Peyer's patch (tissue), 4 donors: ENCODE data around the gene USP8. TPM values are rescaled to one million over a fixed set of nuclear protein-coding genes. Genes with fewer than 3 reads are reported as not detected.
"Not testable (repeated sequence)": the region's sequence is repeated elsewhere in the genome, so short reads cannot be mapped to it uniquely, and the experiment has no call there.

ENCODE experiments used
- DNase-seq, 3 donors: peaks; one replicate each; pipeline ENCODE4 v3.0.0-alpha.2; 2017 to 2019
- H3K27ac ChIP-seq, 4 donors: fragments of 200-600 bp; sonication (generic); one replicate each; pipeline ENCODE4 v1.5.1; 2016 to 2019
- H3K27me3 ChIP-seq, 2 donors: fragments of 200-600 bp; sonication (generic); one replicate each; pipeline ENCODE4 v1.5.1; 2019
- H3K36me3 ChIP-seq, 3 donors: fragments of 200-600 bp; sonication (generic); one replicate each; pipeline ENCODE4 v1.5.1; 2016 to 2019
- H3K4me1 ChIP-seq, 4 donors: fragments of 200-600 bp; sonication (generic); one replicate each; pipeline ENCODE4 v1.5.1; 2016 to 2019
- H3K4me3 ChIP-seq, 4 donors: fragments of 200-600 bp; sonication (generic); 1 replicate in 3 of 4; 2 replicates in 1 of 4; pipeline ENCODE4 v1.5.1; 2016 to 2019; ENCODE audit warnings: mild to moderate bottlenecking in 1 of 4
- H3K9me3 ChIP-seq, 4 donors: fragments of 200-600 bp; sonication (generic); one replicate each; pipeline ENCODE4 v1.5.1; 2016 to 2019; ENCODE audit warnings: mild to moderate bottlenecking in 1 of 4
- CTCF ChIP-seq, 6 experiments: fragments of 450-650 bp in 4 of 6; fragments of 200-600 bp in 2 of 6; sonication (generic) in 1 of 6; IDR thresholded peaks; one replicate each; pipeline ENCODE4 v1.5.1; 2017 to 2019; ENCODE audit warnings: antibody characterized with exemption in 6 of 6, mild to moderate bottlenecking in 3 of 6, moderate library complexity in 1 of 6
- POLR2A ChIP-seq, 2 donors: fragments of 450-650 bp; IDR thresholded peaks; one replicate each; pipeline ENCODE4 v1.5.1; 2017; ENCODE audit warnings: antibody characterized with exemption in 2 of 2, mild to moderate bottlenecking in 2 of 2, moderate library complexity in 2 of 2
- total RNA-seq, 4 donors: library from RNA; depleted of rRNA; stranded (reverse); fragments of >200 nt; gene quantifications; one replicate each; pipeline ENCODE4 v1.1.0, GENCODE V29; 2016

USP8 gene
- total RNA-seq, 4 donors from 2014 or later, result 49.9 to 130 (median 57.1) TPM

- H3K9me3 ChIP-seq, result no peaks in the 10 kb centered on the region
- H3K4me1 ChIP-seq, result no peaks in the 10 kb centered on the region
- H3K27ac ChIP-seq, result no peak overlapping the region
- DNase-seq, result no peak
- no peak overlapping the region for H3K4me3 ChIP-seq
- H3K36me3 ChIP-seq, result peaks cover 0 to 51% (median 0%) of the 10 kb centered on the region in 3 donors
- no peaks in the 10 kb centered on the region for H3K27me3 ChIP-seq
- TF ChIP-seq POLR2A (IDR thresholded peaks at IDR 0.05) (no peak), CTCF (IDR thresholded peaks at IDR 0.05) (no peak)
These were observed 78.9 kb downstream of the USP8 start for GRCh38 chr15:50503144-50503543.

DNA sequence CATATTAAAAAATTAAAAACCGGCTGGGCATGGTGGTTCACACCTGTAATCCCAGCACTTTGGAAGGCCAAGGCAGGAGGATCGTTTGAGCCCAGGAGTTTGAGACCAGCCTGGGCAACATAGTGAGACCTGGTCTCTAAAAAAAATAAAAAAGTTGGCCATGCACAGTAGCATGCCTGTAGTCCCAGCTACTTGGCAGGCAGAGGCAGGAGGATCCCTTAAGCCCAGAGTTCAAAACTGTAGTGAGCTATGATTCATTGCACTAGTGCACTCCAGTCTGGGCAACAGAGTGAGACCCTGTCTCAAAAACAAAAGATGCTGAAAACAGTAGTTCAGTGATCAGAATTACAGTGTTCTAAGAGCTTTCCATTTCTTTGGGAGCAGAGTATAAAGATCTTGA is 81.5 kb downstream of the USP8 start:
- H3K9me3 ChIP-seq, DNase-seq, H3K4me1 ChIP-seq, H3K4me3 ChIP-seq, H3K27ac ChIP-seq, H3K27me3 ChIP-seq: not testable (repeated sequence)
- peaks cover 0 to 27% (median 0%) of the 10 kb centered on the region in 3 donors for H3K36me3 ChIP-seq

- H3K4me3 ChIP-seq, result no peak overlapping the region
- no peak for TF ChIP-seq POLR2A (IDR thresholded peaks at IDR 0.05)
- TF ChIP-seq CTCF (IDR thresholded peaks at IDR 0.05), result no peak
- H3K36me3 ChIP-seq, result peaks cover 0 to 23% (median 0%) of the 10 kb centered on the region in 3 donors
- H3K27ac ChIP-seq, result no peak overlapping the region
- no peaks in the 10 kb centered on the region for H3K9me3 ChIP-seq
- no peaks in the 10 kb centered on the region for H3K4me1 ChIP-seq
- DNase-seq, result no peak
- no peaks in the 10 kb centered on the region for H3K27me3 ChIP-seq
These were observed 81.9 kb downstream of the USP8 start for GRCh38 chr15:50506121-50506520.

DNA sequence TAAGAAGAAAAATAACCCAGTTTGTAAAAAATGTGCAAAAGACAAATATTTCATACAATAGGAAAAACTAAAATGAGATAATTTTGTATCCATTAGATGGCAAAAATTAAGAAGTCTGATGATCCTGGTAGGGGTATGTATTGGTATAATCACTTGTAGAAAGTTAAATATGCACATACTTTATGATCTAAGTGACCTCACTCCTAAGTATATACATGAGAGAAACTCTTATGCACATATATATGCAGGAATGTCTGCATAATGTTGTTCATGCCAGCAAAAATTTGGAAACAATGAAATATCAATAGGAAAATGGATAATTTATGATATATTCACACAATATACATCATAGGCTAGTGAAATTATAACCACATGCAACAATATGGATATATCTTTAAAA is 88.8 kb downstream of the USP8 start:
- Histone ChIP-seq H3K4me3 (no peak overlapping the region), H3K4me1 (no peaks in the 10 kb centered on the region), H3K36me3 (no peaks in the 10 kb centered on the region), H3K27ac (no peak overlapping the region), H3K27me3 (no peaks in the 10 kb centered on the region), H3K9me3 (no peaks in the 10 kb centered on the region)
- no peak for DNase-seq
- TF ChIP-seq POLR2A (IDR thresholded peaks at IDR 0.05) (no peak), CTCF (IDR thresholded peaks at IDR 0.05) (no peak)

GRCh38 chr15:50519740-50520425 is 95.7 kb downstream of the USP8 start:
- TF ChIP-seq POLR2A (IDR thresholded peaks at IDR 0.05) (no peak), CTCF (IDR thresholded peaks at IDR 0.05) (no peak)
- Histone ChIP-seq H3K27me3 (no peaks in the 10 kb centered on the region), H3K4me1 (no peaks in the 10 kb centered on the region), H3K9me3 (no peaks in the 10 kb centered on the region), H3K36me3 (no peaks in the 10 kb centered on the region), H3K4me3 (no peak overlapping the region), H3K27ac (no peak overlapping the region)
- no peak for DNase-seq

DNA sequence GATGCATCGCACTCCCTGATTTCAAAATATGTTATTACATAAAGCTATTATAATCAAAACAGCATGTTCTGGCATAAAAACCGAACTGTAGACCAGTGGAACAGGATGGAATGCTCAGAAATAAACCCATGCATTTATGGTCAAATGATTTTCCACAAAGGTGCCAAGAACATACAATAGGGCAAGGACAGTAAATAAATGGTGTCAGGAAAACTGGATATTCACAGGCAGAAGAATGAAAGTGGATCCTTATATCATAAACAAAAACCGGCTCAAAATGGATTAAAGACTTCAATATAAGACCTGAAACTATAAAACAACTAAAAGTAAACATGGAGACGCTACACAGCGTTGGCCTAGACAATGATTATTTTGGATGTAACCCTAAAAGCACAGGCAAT is 99.6 kb downstream of the USP8 start:
- Histone ChIP-seq H3K4me1 (no peaks in the 10 kb centered on the region), H3K9me3 (no peaks in the 10 kb centered on the region), H3K4me3 (no peak overlapping the region), H3K27ac (no peak overlapping the region), H3K27me3 (no peaks in the 10 kb centered on the region), H3K36me3 (no peaks in the 10 kb centered on the region)
- no peak for TF ChIP-seq CTCF (IDR thresholded peaks at IDR 0.05)
- DNase-seq, result no peak
